Stomach (tissue), 4 donors: ENCODE results near the gene NAXD.

ENCODE experiments used
- EP300 ChIP-seq: sonication (generic); formaldehyde crosslinking; IDR thresholded peaks from one replicate; pipeline ENCODE4 v1.6.1; 2017; ENCODE audit warnings: antibody characterized with exemption
- POLR2AphosphoS5 ChIP-seq, 3 donors: sonication (generic); formaldehyde crosslinking; IDR thresholded peaks; one replicate each; pipeline ENCODE4 v1.6.1; 2016; ENCODE audit warnings: antibody characterized with exemption in 3 of 3
- TF ChIP-seq, protein P1 (sequence below), 7 experiments: fragments of 450-650 bp in 4 of 7; fragments of 200-600 bp in 3 of 7; sonication (generic) in 3 of 7; IDR thresholded peaks; one replicate each; pipeline ENCODE4 v1.5.1; 2016 to 2019; ENCODE audit warnings: antibody characterized with exemption in 7 of 7, control low read depth in 2 of 7, mild to moderate bottlenecking in 1 of 7

DNA sequence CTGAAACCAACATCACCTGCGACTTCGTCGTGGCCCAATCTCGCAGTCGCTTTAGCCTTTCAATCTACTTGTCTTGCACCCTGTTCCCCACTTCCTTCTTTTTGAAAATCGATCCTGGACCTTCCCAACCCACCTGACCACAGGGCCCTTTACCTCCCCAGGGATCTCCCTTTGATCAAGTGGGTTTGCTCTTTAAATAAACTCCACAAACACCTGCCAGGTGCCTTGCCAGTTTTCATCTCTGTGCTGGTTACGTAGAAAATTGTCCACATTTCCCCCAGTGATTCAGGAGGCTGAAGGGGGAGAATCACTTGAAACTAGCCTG is 39.3 kb upstream of the NAXD start:
- TF ChIP-seq POLR2AphosphoS5 (IDR thresholded peaks at IDR 0.05), result no peak
- TF ChIP-seq, protein P1, sequence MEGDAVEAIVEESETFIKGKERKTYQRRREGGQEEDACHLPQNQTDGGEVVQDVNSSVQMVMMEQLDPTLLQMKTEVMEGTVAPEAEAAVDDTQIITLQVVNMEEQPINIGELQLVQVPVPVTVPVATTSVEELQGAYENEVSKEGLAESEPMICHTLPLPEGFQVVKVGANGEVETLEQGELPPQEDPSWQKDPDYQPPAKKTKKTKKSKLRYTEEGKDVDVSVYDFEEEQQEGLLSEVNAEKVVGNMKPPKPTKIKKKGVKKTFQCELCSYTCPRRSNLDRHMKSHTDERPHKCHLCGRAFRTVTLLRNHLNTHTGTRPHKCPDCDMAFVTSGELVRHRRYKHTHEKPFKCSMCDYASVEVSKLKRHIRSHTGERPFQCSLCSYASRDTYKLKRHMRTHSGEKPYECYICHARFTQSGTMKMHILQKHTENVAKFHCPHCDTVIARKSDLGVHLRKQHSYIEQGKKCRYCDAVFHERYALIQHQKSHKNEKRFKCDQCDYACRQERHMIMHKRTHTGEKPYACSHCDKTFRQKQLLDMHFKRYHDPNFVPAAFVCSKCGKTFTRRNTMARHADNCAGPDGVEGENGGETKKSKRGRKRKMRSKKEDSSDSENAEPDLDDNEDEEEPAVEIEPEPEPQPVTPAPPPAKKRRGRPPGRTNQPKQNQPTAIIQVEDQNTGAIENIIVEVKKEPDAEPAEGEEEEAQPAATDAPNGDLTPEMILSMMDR (IDR thresholded peaks at IDR 0.05), result no peak
- TF ChIP-seq EP300, result no peak
